ENCODE data around the gene MFAP1.

MFAP1 gene

DNA sequence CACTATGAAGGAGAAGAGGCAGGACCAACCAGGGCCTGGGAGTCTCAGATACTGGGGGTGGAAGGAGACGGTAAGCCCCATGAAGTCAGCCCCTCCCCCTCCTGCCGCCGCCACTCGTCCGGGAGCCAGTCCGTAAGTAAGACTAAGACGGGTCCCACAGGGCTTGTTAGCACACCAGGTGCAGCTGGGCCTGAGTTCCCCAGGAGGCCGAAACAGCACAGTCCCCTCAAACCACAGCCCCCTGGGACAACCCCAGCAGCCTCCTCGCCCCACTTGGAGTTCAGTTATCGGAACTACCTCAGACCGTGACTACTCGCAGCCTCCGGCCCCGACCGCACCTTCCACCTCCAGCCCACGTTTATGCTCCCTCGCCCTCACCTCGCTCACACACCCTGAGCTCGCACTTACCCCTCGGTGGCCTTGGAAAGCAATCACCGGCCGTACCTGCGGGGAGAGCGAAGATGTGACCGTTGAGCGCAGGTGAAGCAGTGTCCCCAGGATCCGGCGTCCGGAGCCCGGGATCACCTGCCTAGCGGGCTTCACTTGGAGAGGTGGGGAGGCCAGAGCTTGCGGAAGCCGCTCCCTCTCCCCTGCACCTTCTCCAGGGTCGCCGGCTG lies 48.3 kb downstream of the MFAP1 start:
- no peak for DNase-seq (ENCODE audit: low read depth)

DNA sequence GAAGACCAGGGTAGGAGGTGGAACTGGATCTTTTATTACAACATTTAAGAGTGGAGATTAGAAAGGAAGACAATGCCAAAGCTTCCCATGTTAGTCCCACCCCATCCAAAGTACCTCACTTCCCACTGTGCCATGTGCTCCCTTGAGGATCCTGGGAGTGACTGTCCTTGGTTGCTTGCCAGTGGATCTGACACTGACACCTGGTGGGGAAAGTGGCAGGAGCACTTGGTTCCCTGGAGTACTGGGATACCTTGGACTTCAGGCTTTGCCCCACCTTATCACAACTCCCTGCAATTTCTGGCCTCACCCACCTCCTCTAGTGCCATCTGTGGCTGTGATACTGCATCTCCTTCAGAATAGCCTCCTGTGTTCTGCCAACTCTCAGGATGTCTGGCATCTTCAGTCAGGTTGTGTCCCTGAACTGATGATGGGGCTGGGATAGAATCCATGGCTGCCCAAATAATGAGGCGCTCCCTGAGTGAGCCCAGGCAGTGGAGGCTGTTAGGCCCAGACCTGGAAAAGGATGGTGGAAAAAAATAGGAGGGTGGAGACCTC lies 49.0 kb downstream of the MFAP1 start:
- no peak for DNase-seq (ENCODE audit: low read depth)

DNA sequence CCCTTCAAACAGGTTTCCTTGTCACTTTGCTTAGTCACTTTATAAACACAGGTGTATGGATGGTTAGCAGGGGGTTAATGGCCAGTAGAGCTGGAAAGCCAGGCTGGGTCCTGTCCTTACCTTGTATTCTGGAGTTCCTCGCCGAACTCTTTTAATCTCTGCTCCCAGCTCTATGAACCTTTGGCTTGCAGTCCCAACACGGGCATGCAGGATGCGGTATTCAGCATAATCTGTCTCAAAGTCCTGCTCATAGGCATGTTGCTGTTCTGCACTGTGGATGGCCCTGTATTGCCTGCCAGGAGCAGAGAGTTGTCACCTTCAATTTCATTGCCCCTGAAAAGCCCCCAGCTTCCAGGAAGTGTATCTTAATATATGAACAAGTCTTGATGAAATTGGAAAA lies 50.4 kb downstream of the MFAP1 start:
- DNase-seq (ENCODE audit: low read depth) = no peak

DNA sequence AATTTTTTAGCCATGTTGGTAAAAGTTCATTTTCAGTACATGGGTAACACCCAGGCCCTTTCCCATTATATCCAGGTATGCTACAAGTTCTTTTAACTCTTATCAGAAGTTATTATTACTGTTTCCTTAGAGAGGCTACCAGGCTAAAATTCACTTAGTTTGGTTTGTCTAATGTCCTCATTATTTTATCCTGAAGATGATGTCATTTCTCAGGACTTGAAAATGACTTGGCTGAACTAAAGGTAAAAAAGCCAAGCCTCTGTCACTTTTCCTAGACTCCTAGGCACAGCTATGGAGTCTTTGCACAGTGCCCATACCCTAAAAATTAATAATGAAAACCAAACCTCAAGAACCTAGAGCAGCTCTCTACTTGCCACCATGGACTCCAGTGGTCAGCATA lies 51.9 kb downstream of the MFAP1 start:
- no peak for DNase-seq (ENCODE audit: low read depth)

DNA sequence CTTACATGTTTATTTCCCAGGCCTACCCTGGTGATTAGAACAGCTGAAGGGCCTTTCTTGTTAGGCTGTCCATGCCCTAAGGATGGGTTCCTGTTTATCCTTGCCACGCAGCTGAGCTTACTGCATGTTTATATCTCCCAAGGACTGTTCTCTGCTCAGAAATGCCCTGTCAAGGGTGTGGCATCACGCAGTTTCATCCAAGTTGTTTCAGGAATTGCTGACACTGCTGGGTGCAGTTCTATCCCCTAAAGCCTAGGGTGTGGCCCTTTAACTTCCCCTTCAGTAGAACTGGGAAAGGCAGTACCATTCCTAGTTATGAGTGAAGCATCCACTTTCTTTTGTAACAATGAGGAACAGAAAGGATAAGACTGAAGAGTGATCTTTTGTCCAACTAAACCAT lies 52.7 kb downstream of the MFAP1 start:
- no peak for DNase-seq (ENCODE audit: low read depth)

DNA sequence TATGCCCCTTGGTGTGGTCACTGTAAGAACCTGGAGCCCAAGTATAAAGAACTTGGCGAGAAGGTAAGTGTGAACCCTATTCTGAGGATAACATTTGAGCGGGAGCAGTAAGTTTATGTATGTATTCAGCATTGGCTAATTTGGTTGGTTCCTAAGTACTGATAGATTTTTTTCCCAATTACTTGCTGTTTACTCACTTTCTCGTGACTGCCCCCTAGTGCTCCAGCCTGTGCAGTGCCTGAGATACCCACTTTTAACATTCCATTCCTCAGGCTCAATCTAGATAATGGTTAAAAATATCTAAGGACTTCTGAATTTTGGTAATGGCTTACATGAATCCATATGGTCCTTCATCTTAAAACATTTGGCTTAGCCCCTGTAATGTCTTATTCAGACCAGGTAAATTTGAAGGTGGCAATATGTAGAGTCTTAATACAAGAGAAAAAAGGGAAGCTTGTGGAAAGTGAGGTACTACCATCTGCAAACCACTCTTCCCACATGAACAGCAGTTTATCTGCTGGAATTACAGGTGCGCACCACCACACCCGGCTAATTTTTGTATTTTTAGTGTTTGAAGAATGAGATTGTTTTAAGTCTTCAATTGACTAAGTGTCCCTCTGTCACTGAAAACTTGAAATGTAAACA lies 54.8 kb downstream of the MFAP1 start:
- DNase-seq (ENCODE audit: low read depth) = no peak

DNA sequence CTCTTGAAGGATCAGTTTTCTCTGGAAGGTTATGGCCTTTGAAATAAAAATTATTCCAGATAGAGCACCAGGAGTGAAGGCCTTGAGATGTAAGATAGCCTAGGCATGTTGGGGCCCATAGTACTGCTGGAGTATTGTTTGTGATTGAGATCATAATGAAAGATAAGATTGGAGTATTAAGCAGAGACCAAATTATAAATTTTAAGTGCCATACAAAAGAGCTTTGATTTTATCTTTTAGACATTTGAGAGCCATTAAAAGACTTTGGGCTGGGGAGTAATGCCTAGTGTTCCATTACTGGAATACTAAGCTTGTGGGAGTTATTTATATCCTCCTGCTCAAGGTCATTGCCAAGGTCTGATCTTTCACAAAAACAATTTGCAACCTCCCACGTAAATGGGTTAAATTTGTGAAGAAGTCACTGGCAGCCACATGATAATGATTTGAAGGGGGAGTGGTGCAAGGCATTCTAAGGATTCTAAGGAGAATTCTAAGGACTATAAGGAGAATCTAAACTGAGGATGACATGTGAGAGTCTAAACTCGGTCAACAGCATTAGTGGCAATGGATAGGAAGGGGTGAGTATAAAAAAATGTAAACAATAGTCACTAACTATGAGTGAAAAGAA lies 60.6 kb downstream of the MFAP1 start:
- DNase-seq (ENCODE audit: low read depth) = no peak

DNA sequence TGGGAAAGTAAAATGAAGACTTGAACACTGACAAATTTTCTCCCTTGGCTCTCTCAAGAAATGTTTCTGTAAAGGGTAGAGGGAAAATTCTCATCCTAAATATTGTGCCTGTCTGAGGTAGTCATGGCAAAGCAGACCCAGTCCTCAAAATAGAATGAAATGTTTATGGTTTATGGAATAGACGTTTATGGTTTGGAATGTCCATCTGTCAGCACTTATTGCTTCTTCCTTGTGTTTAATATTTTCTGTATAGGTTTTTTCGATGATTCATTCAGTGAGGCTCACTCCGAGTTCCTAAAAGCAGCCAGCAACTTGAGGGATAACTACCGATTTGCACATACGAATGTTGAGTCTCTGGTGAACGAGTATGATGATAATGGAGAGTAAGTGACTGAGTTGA lies 61.7 kb downstream of the MFAP1 start:
- no peak for DNase-seq (ENCODE audit: low read depth)

Data from stimulated activated CD8-positive, alpha-beta memory T cell treated with anti-CD3 and anti-CD28 coated beads, Interleukin-7, amount 100 ng/mL, for 24 hours (primary cell).